Measurements from ENCODE around the gene BRINP1. TPM values are rescaled to one million over a fixed set of nuclear protein-coding genes. Genes with fewer than 3 reads are reported as not detected.

Gene BRINP1
- total RNA-seq, 1 donor from 2014 or later: 0.07 TPM

GRCh38 chr9:119366909-119367682 lies 2.1 kb downstream of the BRINP1 start:
- Mint-ChIP-seq H3K9me3 (ENCODE audit: low read depth) (no peaks in the 10 kb centered on the region), H3K36me3 (ENCODE audit: low read depth) (no peaks in the 10 kb centered on the region), H3K4me1 (ENCODE audit: low read depth) (peaks cover 13% of the 10 kb centered on the region), H3K4me3 (ENCODE audit: unreplicated experiment) (no peak overlapping the region), H3K27ac (ENCODE audit: unreplicated experiment) (no peak overlapping the region), H3K27me3 (ENCODE audit: low read depth) (peaks cover 43% of the 10 kb centered on the region)
- no peak for DNase-seq (ENCODE audit: low spot score)
- no peak for TF ChIP-seq CTCF (IDR thresholded peaks at IDR 0.05)

GRCh38 chr9:119365291-119366027 lies 3.8 kb downstream of the BRINP1 start:
- H3K9me3 Mint-ChIP-seq (ENCODE audit: low read depth): no peaks in the 10 kb centered on the region
- no peaks in the 10 kb centered on the region for H3K36me3 Mint-ChIP-seq (ENCODE audit: low read depth)
- no peak for DNase-seq (ENCODE audit: low spot score)
- no peak overlapping the region for H3K4me3 Mint-ChIP-seq (ENCODE audit: unreplicated experiment)
- H3K4me1 Mint-ChIP-seq (ENCODE audit: low read depth): peaks cover 13% of the 10 kb centered on the region
- H3K27me3 Mint-ChIP-seq (ENCODE audit: low read depth): peaks cover 39% of the 10 kb centered on the region
- TF ChIP-seq CTCF (IDR thresholded peaks at IDR 0.05): peak; percentile 79
- H3K27ac Mint-ChIP-seq (ENCODE audit: unreplicated experiment): no peak overlapping the region

- no peaks in the 10 kb centered on the region for H3K4me1 Mint-ChIP-seq (ENCODE audit: low read depth)
- no peaks in the 10 kb centered on the region for H3K36me3 Mint-ChIP-seq (ENCODE audit: low read depth)
- peaks cover 3% of the 10 kb centered on the region for H3K27me3 Mint-ChIP-seq (ENCODE audit: low read depth)
- DNase-seq (ENCODE audit: low spot score): no peak
- TF ChIP-seq CTCF (IDR thresholded peaks at IDR 0.05): no peak
- H3K9me3 Mint-ChIP-seq (ENCODE audit: low read depth): no peaks in the 10 kb centered on the region
- H3K27ac Mint-ChIP-seq (ENCODE audit: unreplicated experiment): no peak overlapping the region
- H3K4me3 Mint-ChIP-seq (ENCODE audit: unreplicated experiment): no peak overlapping the region
These were observed 9.0 kb downstream of the BRINP1 start for GRCh38 chr9:119360237-119360636.

- Mint-ChIP-seq H3K4me3 (ENCODE audit: unreplicated experiment) (no peak overlapping the region), H3K27ac (ENCODE audit: unreplicated experiment) (no peak overlapping the region), H3K36me3 (ENCODE audit: low read depth) (no peaks in the 10 kb centered on the region), H3K9me3 (ENCODE audit: low read depth) (no peaks in the 10 kb centered on the region), H3K4me1 (ENCODE audit: low read depth) (no peaks in the 10 kb centered on the region), H3K27me3 (ENCODE audit: low read depth) (peaks cover 2% of the 10 kb centered on the region)
- no peak for DNase-seq (ENCODE audit: low spot score)
- TF ChIP-seq CTCF (IDR thresholded peaks at IDR 0.05): no peak
These were observed 11.7 kb downstream of the BRINP1 start for GRCh38 chr9:119357336-119358096.

GRCh38 chr9:119349351-119349825 lies 19.8 kb downstream of the BRINP1 start:
- peaks cover 2% of the 10 kb centered on the region for H3K27me3 Mint-ChIP-seq (ENCODE audit: low read depth)
- no peaks in the 10 kb centered on the region for H3K4me1 Mint-ChIP-seq (ENCODE audit: low read depth)
- no peak overlapping the region for H3K4me3 Mint-ChIP-seq (ENCODE audit: unreplicated experiment)
- H3K27ac Mint-ChIP-seq (ENCODE audit: unreplicated experiment): no peak overlapping the region
- H3K9me3 Mint-ChIP-seq (ENCODE audit: low read depth): no peaks in the 10 kb centered on the region
- DNase-seq (ENCODE audit: low spot score): no peak
- H3K36me3 Mint-ChIP-seq (ENCODE audit: low read depth): no peaks in the 10 kb centered on the region
- no peak for TF ChIP-seq CTCF (IDR thresholded peaks at IDR 0.05)
